OCI-LY3 (cell line): Measurements from ENCODE around the gene QRICH1.

ENCODE experiments used
- CTCF ChIP-seq: fragments of 200-600, 300-600 bp; sonication (generic); IDR thresholded peaks from 2 replicates; pipeline ENCODE4 v1.5.1; 2014; ENCODE audit warnings: antibody characterized with exemption, low read length, low read depth
- EZH2phosphoT487 ChIP-seq: fragments of 200-600 bp; shearing (Covaris generic); IDR thresholded peaks from 2 replicates; pipeline ENCODE4 v1.6.1; 2018; ENCODE audit warnings: antibody characterized with exemption, mixed run types, low read depth

GRCh38 chr3:48984663-48985062, 109.2 kb downstream of the QRICH1 start:
- TF ChIP-seq CTCF (no peak), EZH2phosphoT487 (no peak)
